ENCODE measurements around the gene TTC3.

TTC3 gene

DNA sequence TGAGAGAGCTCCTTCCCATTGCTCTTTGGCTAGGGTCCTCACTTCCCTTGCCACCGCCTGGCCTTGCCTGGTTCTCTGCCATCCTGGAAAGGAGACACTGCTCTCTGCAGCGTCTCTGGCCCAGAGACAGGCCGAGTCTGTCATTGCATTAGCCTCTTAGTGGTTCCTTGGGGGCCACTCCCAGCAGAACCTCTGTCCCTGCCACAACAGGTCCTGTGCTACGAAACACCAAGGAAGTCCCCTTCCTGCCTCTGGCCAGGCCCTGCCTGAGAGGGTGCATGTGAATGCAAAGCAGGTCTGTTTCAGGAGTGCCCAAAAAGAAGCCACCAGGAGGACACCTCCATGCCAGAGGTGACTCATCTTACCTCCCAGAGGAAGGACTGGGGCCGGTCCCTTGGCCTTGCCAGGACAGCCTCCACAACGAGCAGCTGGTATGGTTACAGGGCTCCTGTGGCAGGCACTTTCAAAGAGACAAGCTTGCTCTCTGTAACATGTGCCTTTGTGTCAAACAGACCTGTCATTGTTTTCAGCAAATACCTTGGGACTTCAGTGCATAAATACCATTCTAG lies 134.5 kb downstream of the TTC3 start:
- Histone ChIP-seq H3K4me1 (ENCODE audit: control insufficient read depth, insufficient read depth, low read length) (no peaks in the 10 kb centered on the region), H3K27ac (ENCODE audit: extremely low read depth, low read depth, low read length) (no peak overlapping the region), H3K36me3 (ENCODE audit: control insufficient read depth in 2 of 2, insufficient read depth in 1 of 2, low read length in 2 of 2) (peaks cover 0 to 6% of the 10 kb centered on the region in 2 experiments; a peak in 2 of 3 replicates), H3K9me3 (ENCODE audit: control insufficient read depth, insufficient read depth, low read depth, low read length) (no peaks in the 10 kb centered on the region; the same call in 1 of the 2 replicates), H3K4me3 (ENCODE audit: low read depth, low read length) (no peak overlapping the region)
- ChIA-PET CTCF (interaction anchor here (1.1 kb wide), 1 partner anchor 231 kb away, joined by 3 read pairs; no protein-coding TSS in a partner anchor), POLR2A (interaction anchor here (0.6 to 1.3 kb wide), 3 partner anchors 13 to 1092 kb away, joined by 3 to 8 read pairs (median 3); partner anchors contain the start of gene VPS26C)
- no peak for TF ChIP-seq ZFHX2 (tag by site-specific recombination; conservative IDR thresholded peaks at IDR 0.05)
- TF ChIP-seq, protein P1, sequence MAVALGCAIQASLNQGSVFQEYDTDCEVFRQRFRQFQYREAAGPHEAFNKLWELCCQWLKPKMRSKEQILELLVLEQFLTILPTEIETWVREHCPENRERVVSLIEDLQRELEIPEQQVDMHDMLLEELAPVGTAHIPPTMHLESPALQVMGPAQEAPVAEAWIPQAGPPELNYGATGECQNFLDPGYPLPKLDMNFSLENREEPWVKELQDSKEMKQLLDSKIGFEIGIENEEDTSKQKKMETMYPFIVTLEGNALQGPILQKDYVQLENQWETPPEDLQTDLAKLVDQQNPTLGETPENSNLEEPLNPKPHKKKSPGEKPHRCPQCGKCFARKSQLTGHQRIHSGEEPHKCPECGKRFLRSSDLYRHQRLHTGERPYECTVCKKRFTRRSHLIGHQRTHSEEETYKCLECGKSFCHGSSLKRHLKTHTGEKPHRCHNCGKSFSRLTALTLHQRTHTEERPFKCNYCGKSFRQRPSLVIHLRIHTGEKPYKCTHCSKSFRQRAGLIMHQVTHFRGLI (tag by site-specific recombination; IDR thresholded peaks at IDR 0.05) = no peak
- TF ChIP-seq, protein P2, sequence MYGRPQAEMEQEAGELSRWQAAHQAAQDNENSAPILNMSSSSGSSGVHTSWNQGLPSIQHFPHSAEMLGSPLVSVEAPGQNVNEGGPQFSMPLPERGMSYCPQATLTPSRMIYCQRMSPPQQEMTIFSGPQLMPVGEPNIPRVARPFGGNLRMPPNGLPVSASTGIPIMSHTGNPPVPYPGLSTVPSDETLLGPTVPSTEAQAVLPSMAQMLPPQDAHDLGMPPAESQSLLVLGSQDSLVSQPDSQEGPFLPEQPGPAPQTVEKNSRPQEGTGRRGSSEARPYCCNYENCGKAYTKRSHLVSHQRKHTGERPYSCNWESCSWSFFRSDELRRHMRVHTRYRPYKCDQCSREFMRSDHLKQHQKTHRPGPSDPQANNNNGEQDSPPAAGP (tag by site-specific recombination; IDR thresholded peaks at IDR 0.05) = no peak
- TF ChIP-seq ZNF626 (tag by site-specific recombination; IDR thresholded peaks at IDR 0.05) = no peak
- no peak for TF ChIP-seq ZNF112 (tag by site-specific recombination; IDR thresholded peaks at IDR 0.05)
- no peak for TF ChIP-seq KLF8 (tag by site-specific recombination; IDR thresholded peaks at IDR 0.05)
- no peak for TF ChIP-seq ZNF184 (tag by site-specific recombination; IDR thresholded peaks at IDR 0.05)
- no peak for TF ChIP-seq ZNF629 (tag by site-specific recombination; IDR thresholded peaks at IDR 0.05)

DNA sequence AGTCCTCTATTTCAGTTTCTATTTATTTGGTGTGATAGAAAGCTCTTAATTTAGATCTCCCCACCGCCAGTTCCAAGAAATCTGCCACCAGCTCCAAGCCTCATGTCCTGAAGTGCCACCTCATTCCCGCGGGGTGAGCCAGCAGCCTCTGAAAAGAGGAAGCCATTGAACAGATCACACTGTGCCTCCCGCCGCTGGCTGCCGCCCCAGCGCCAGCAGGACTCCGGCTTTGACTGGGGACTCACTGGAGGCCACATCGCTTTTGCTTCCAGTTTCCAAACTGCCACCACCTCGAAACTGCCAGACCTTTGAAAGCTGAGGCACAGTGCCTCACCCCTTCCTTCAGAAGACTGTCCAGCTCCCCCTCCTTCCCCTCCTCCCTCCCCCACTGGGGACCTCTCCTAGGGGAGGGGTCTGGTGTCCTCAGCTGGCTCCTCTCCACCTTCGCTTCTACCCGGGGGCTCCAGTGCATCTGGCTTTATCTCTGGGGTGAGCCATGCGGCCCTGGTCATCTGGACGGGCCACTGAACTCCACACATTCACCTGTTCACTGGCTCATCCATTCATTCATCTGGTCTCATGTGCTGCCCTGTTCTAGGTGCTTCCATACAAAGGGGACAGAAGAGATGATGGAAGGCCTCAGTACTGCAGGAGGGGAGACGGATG lies 135.1 kb downstream of the TTC3 start:
- TF ChIP-seq ZIC2 (tag by site-specific recombination; IDR thresholded peaks at IDR 0.05) (peak; percentile 47; the same call in 1 of the 2 replicates), PRDM1 (tag by site-specific recombination; IDR thresholded peaks at IDR 0.05) (no peak), ZNF768 (tag by site-specific recombination; IDR thresholded peaks at IDR 0.05) (no peak), ZBTB48 (tag by site-specific recombination; IDR thresholded peaks at IDR 0.05) (no peak)
- ChIA-PET CTCF (interaction anchor here (1.1 kb wide), 1 partner anchor 231 kb away, joined by 3 read pairs; no protein-coding TSS in a partner anchor), POLR2A (interaction anchor here (0.6 to 1.3 kb wide), 3 partner anchors 12 to 1093 kb away, joined by 3 to 8 read pairs (median 3); partner anchors contain the start of gene VPS26C)
- H3K27ac ChIP-seq (ENCODE audit: extremely low read depth, low read depth, low read length) = no peak overlapping the region
- no peaks in the 10 kb centered on the region; the same call in 1 of the 2 replicates for H3K9me3 ChIP-seq (ENCODE audit: control insufficient read depth, insufficient read depth, low read depth, low read length)
- no peaks in the 10 kb centered on the region for H3K4me1 ChIP-seq (ENCODE audit: control insufficient read depth, insufficient read depth, low read length)
- no peaks in the 10 kb centered on the region; a peak in 1 of 3 replicates for H3K36me3 ChIP-seq (ENCODE audit: control insufficient read depth in 2 of 2, insufficient read depth in 1 of 2, low read length in 2 of 2)
- H3K4me3 ChIP-seq (ENCODE audit: low read depth, low read length) = no peak overlapping the region

DNA sequence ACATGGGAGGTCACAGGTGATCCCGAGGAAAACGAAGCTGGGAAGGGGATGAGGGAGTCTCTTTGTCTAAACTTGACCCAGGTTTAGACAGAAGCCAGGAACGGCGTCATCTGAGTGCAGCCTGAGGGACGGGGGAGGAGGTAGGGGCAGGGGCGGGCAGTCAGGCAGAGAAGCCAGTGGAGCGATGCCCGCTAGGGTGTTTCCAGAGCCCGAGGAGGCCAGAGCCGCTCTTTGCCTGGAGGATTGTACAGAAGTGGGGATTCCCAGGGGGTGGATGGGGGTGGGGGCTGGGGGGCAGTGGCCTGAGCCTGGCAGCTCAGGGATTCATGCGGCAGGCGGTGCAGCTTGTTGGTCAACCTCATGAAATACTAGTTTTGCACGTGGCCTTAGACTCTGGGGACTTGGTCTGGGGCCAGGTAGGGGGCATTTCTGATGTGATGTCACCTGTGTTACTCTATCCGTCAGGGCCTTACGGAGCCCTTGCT lies 135.7 kb downstream of the TTC3 start:
- Histone ChIP-seq H3K9me3 (ENCODE audit: control insufficient read depth, insufficient read depth, low read depth, low read length) (no peaks in the 10 kb centered on the region; the same call in 1 of the 2 replicates), H3K4me1 (ENCODE audit: control insufficient read depth, insufficient read depth, low read length) (no peaks in the 10 kb centered on the region), H3K27ac (ENCODE audit: extremely low read depth, low read depth, low read length) (no peak overlapping the region), H3K4me3 (ENCODE audit: low read depth, low read length) (no peak overlapping the region), H3K36me3 (ENCODE audit: control insufficient read depth in 2 of 2, insufficient read depth in 1 of 2, low read length in 2 of 2) (no peaks in the 10 kb centered on the region; a peak in 1 of 3 replicates)
- CTCF ChIA-PET = interaction anchor here (0.5 to 0.7 kb wide), 2 partner anchors 48 to 540 kb away, joined by 3 read pairs; no protein-coding TSS in a partner anchor
- TF ChIP-seq HOXD13 (CRISPR knock-in tag; IDR thresholded peaks at IDR 0.05; ENCODE audit: borderline replicate concordance) = no peak
- TF ChIP-seq ZNF24 (tag by site-specific recombination; IDR thresholded peaks at IDR 0.05) = no peak
- no peak for TF ChIP-seq ZNF561 (tag by site-specific recombination; IDR thresholded peaks at IDR 0.05; ENCODE audit: borderline replicate concordance)
- no peak for TF ChIP-seq ZNF354C (tag by site-specific recombination; IDR thresholded peaks at IDR 0.05; ENCODE audit: borderline replicate concordance, low read depth)
- no peak for TF ChIP-seq ZNF37A (tag by site-specific recombination; IDR thresholded peaks at IDR 0.05)
- TF ChIP-seq REPIN1 (tag by site-specific recombination; IDR thresholded peaks at IDR 0.05; ENCODE audit: low read depth) = no peak
- no peak for TF ChIP-seq ZBTB7A (tag by site-specific recombination; IDR thresholded peaks at IDR 0.05; ENCODE audit: low read depth)
- TF ChIP-seq ZNF157 (tag by site-specific recombination; IDR thresholded peaks at IDR 0.05) = no peak
- no peak for TF ChIP-seq ZNF155 (tag by site-specific recombination; IDR thresholded peaks at IDR 0.05)
- TF ChIP-seq ZNF530 (tag by site-specific recombination; IDR thresholded peaks at IDR 0.05; ENCODE audit: low read depth) = no peak
- TF ChIP-seq ZNF501 (tag by site-specific recombination; IDR thresholded peaks at IDR 0.05) = no peak
- TF ChIP-seq EGR2 (tag by site-specific recombination; IDR thresholded peaks at IDR 0.05; ENCODE audit: low read depth) = no peak
- TF ChIP-seq ZNF350 (tag by site-specific recombination; IDR thresholded peaks at IDR 0.05) = no peak
- TF ChIP-seq SCRT2 (tag by site-specific recombination; IDR thresholded peaks at IDR 0.05) = no peak
- POLR2A ChIA-PET = interaction anchor here (1.0 to 1.3 kb wide), 2 partner anchors 11 to 58 kb away, joined by 3 read pairs; partner anchors contain the start of gene VPS26C
